GM12801 (cell line): ENCODE data around the gene TDRD1.

Experiments used
- CTCF ChIP-seq: IDR thresholded peaks from one replicate; pipeline ENCODE4 v1.5.1; 2011; ENCODE audit warnings: control low read depth; ENCODE audit not compliant: insufficient read length; ENCODE audit errors: extremely low read depth

Gene TDRD1

GRCh38 chr10:114250716-114251115 lies 71.6 kb downstream of the TDRD1 start:
- TF ChIP-seq CTCF = no peak

GRCh38 chr10:114252092-114252491 lies 72.9 kb downstream of the TDRD1 start:
- TF ChIP-seq CTCF = no peak

GRCh38 chr10:114252883-114253282 lies 73.7 kb downstream of the TDRD1 start:
- TF ChIP-seq CTCF = no peak

GRCh38 chr10:114255227-114255626 lies 76.1 kb downstream of the TDRD1 start:
- TF ChIP-seq CTCF = no peak

- TF ChIP-seq CTCF = no peak
Measured at GRCh38 chr10:114256008-114256765, 77.0 kb downstream of the TDRD1 start.

GRCh38 chr10:114256822-114257221 lies 77.7 kb downstream of the TDRD1 start:
- TF ChIP-seq CTCF = no peak

- TF ChIP-seq CTCF = no peak
Measured at GRCh38 chr10:114257498-114257897, 78.3 kb downstream of the TDRD1 start.
